HG02840 (cell line): ENCODE results near the gene ZNF568.

ENCODE experiments used
- ATAC-seq: cut with Tn5 transposase; IDR thresholded peaks from one replicate; pipeline ENCODE4 v1.9.1; 2021; ENCODE audit warnings: mild to moderate bottlenecking, moderate library complexity, moderate number of reproducible peaks; ENCODE audit not compliant: unreplicated experiment, low FRiP score

Gene ZNF568

DNA sequence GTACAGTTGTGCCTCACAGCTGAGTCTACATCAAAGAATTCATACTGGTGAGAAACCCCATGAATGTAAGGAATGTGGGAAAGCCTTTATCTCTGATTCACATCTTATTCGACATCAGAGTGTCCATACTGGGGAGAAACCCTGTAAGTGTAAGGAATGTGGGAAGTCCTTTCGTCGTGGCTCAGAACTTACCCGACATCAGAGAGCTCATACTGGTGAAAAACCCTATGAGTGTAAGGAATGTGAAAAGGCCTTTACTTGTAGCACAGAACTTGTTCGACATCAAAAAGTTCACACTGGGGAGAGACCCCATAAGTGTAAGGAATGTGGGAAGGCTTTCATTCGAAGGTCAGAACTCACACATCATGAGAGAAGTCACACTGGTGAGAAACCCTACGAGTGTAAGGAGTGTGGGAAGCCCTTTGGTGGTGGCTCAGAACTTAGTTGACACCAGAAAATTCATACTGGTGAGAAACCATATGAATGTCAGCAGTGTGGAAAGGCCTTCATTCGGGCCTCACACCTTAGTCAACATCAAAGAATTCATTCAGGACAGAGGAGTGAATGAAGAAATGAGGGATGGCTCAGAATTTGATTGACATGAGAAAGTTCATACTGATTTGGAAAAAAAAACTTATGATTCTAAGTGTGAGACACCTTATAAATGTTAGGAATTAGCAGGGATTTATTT, 81.2 kb downstream of the ZNF568 start:
- no peak for ATAC-seq

DNA sequence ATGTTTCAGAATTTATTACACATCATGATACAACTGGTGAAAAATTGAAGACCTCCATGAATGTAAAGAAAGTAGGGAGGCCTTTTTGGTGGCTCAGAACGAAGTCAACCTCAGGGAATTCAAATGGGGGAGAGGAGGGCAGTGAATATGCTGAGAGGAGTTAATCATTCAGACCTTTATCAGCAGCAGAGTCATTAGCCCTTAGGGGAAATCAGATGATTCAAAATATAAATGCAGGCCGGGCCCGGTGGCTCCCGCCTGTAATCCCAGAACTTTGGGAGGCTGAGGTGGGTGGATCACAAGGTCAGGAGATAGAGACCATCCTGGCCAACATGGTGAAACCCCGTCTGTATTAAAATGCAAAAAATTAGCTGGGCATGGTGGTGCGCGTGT, 81.7 kb downstream of the ZNF568 start:
- ATAC-seq = no peak

DNA sequence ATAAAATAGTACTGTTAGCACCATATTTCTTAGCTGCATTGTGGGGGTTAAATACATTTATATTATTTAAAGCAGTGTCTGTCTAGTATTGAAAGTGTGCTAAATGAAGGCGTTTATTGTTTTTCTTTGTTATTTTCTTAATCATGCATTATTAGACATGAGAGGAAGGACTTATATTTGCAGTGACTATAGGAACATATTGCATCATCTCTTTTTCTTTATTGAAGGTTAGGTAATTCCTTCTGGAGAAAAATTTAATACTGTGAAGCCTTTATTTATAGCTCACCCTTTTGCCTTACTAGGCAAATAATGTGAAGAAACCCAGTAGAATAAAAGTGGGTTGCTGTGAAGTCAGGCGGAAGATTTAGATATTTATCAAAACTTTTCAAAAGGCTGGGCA, 83.2 kb downstream of the ZNF568 start:
- no peak for ATAC-seq

DNA sequence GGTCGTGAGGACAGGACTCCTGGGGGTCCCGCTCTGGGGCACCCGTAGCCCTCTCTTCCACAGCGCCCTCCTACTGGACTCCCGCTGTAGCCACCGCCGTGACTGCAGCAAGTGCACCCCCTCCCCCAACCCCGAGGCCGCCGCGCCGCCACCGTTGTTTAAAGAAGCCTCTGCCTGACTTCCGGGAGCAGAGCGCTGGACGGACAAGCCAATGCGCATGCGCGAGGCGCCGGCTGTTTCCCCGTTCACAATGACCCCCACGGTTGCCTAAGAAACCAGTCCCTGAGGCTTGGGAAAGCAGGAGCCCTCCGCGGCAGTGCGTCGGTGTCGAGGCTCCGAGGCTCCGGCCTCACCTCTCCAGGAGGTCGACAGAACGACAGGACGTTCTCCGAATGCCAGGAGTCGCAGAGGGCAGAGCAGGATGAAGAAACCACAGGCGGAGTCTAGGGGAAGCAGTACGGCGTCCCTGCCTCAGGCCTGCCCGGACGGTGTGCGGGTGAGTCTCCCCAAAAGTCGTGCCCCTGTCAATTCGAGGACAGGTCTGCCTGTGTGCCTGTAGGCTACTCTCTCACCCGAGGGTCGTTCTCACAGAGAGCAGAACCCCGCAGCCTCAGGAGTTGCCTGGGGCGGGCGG, 91.6 kb downstream of the ZNF568 start:
- no peak for ATAC-seq

DNA sequence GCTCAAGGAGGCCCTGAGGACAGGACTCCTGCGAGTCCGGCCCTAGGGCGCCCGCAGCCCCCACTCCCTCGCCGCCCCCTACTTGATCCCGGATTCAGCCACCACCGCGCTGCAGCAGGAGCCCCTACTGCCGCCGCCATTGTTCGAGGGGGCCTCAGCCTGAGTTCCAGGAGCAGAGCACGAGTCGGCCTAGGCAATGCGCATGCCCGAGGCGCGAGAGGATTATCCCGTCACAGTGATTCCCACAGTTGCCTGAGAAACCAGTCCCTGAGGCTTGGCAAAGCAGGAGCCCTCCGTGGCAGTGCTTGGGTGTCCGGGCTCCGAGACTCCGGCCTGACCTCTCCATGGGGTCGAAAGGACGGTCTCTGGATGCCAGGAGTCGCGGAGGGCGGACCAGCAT, 93.7 kb downstream of the ZNF568 start:
- ATAC-seq = no peak

DNA sequence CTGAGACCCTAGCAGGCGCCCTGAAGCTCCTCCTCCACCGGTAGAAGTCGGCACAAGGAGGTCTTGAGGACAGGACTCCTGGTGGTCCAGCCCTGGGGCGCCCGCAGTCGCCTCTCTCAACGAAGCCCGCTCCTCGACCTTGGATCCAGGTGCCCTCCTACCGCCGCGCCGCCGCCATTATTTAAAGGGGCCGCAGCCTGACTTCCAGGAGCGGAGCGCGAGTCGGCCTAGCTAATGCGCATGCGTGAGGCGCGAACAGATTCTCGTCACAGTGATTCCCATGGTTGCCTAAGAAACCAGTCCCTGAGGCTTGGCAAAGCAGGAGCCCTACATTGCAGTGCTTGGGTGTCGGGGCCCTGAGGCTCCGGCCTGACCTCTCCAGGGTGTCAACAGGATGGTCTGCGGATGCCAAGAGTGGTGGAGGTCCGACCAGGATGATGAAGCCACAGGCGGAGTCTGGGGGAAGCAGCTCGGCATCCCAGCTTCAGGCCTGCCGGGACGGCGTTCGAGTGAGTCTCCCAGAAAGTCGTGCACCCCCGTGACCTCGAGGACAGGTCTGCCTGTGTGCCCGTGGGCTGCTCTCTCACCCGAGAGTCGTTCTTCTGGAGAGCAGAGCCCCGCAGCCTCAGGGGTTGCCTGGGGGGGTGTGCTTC, 96.1 kb downstream of the ZNF568 start:
- no peak for ATAC-seq

DNA sequence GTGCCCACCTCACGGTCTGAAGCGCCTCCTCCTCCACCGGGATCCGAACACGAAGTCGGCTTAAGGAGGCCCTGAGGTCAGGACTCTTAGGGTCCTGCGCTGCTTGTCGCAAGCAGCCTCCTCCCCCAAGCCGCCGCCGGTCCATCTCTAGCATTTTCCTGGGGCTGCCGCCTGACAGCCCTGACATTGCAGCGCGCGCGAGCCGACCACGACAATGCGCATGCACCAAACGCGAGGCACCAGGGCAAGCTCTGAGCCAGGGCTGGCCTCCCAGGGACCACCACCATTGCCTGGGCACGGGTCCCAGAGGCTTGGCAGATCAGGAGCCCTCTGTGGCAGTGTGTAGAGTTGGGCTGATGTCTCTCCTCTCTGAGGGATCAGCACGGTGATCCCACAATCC, 98.3 kb downstream of the ZNF568 start:
- no peak for ATAC-seq

DNA sequence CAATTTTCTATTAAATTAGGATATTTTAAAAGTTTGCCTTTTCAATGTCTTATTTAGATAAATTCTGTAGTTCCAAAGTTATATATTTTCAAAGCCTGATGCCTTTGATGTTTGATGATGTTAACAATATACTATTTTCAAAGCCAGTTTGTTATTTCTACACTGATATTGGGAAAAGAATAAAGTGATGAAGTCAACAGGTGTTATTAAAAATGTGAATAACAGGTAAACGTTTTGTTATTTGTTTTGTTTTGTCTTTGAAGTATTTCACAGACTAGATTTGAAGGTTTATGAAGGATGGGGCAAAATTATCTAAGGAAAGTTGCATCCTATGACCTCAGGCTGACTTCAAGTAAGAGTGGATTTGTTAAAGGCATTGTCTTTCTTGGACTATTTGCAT, 129.0 kb downstream of the ZNF568 start:
- no peak for ATAC-seq
